Large intestine (tissue), 3 donors: ENCODE measurements around the gene EZH2. TPM values are rescaled to one million over a fixed set of nuclear protein-coding genes. Genes with fewer than 3 reads are reported as not detected.

Experiments used
- DNase-seq, 2 donors: peaks; one replicate each; pipeline versions ENCODE4 v3.0.0 to v3.0.0-alpha.2; 2013
- H3K27ac ChIP-seq: one replicate; pipeline ENCODE4 v1.5.1; 2013; ENCODE audit warnings: low read length
- H3K27me3 ChIP-seq: 2 replicates; pipeline ENCODE4 v1.6.1; 2013; ENCODE audit warnings: low read length; ENCODE audit not compliant: control insufficient read depth, insufficient read depth
- H3K36me3 ChIP-seq: 2 replicates; pipeline ENCODE4 v1.6.1; 2013; ENCODE audit warnings: low read length; ENCODE audit not compliant: control insufficient read depth, insufficient read depth
- H3K4me1 ChIP-seq: one replicate; pipeline ENCODE4 v1.6.1; 2013; ENCODE audit warnings: low read length; ENCODE audit not compliant: control insufficient read depth, insufficient read depth
- H3K4me3 ChIP-seq: one replicate; pipeline ENCODE4 v1.5.1; 2013; ENCODE audit warnings: low read length
- H3K9me3 ChIP-seq: one replicate; pipeline ENCODE4 v1.6.1; 2013; ENCODE audit warnings: mild to moderate bottlenecking, low read depth, low read length, moderate library complexity; ENCODE audit not compliant: control insufficient read depth
- WGBS: methylation state at CpG from one replicate; pipeline ENCODE4 v1.1.5; 2013; ENCODE audit warnings: low lambda C conversion rate; ENCODE audit not compliant: insufficient coverage; 5-methylcytosine and 5-hydroxymethylcytosine counted together
- polyA plus RNA-seq: library from polyadenylated mRNA; unstranded; fragments of 120-200 nt; gene quantifications from one replicate; pipeline ENCODE4 v1.2.1, GENCODE V29; 2013

The EZH2 gene
- polyA plus RNA-seq, 1 donor, result 20.1 TPM

DNA sequence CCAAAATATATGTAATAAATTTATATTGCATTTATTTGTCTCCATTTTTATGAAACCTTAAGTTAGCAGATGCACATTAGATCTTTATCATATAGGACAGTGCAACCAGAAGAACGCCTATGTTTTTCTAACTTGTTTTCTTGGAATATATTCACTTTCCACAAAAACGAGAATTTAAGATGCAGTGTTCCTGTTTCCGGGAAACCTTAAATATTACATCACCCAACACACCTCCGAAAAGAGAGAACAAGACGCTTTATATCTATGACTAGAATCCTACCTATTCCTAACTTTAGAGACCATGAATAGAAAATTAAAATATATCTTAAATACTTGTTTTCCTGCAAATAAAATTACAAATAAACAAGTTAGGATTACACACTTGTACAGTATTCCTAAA is 1.9 kb downstream of the EZH2 start:
- no peaks in the 10 kb centered on the region for H3K27me3 ChIP-seq
- no peak overlapping the region for H3K27ac ChIP-seq
- 50% methylated on average over 3 of the region's 5 CpGs for whole genome bisulfite sequencing
- H3K36me3 ChIP-seq, result no peaks in the 10 kb centered on the region
- DNase-seq, result no peak
- H3K9me3 ChIP-seq, result no peaks in the 10 kb centered on the region
- H3K4me1 ChIP-seq, result peaks cover 2% of the 10 kb centered on the region
- H3K4me3 ChIP-seq, result no peak overlapping the region

DNA sequence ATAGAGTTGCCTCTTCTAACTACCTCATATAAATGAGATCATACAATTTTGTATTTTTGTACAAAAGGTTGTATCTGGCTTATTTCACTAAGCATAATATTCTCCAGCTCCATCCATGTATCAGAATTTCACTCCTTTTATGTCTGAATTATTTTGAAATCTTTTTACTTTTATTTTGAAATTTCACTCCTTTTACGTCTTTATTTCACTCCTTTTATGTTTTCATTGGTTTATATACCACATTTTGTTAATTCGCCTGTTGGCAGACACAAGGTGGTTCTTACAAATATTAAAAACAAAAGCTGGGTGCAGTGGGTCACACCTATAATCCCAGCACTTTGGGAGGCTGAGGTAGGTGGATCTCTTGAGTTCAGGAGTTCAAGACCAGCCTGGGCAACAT is 5.8 kb downstream of the EZH2 start:
- H3K9me3 ChIP-seq, result no peaks in the 10 kb centered on the region
- DNase-seq, result no peak
- 88% methylated on average over 2 of the region's 2 CpGs for WGBS
- H3K27me3 ChIP-seq, result no peaks in the 10 kb centered on the region
- no peaks in the 10 kb centered on the region for H3K36me3 ChIP-seq
- no peaks in the 10 kb centered on the region for H3K4me1 ChIP-seq
- H3K4me3 ChIP-seq, result no peak overlapping the region
- no peak overlapping the region for H3K27ac ChIP-seq

DNA sequence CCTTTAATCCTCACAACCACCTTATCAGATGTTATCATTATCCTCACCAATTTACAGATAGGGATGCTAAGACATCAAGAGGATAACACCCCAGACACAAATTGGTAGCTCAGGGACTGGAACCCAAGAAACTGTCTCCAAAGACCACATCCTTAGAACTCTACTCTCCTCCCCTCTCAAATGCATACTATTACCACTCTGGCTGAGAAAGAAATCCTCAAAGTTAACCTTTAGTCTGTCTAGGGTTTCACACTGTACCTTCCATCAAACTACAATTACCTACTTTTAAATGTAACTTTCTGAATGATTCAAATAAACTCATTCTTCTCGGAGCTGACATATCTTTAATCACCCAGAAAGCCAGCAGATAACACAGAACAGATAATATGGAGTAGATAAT is 6.6 kb downstream of the EZH2 start:
- no peak overlapping the region for H3K27ac ChIP-seq
- H3K36me3 ChIP-seq, result no peaks in the 10 kb centered on the region
- no CpG with 5 or more reads among the region's 1 CpG for WGBS
- H3K4me3 ChIP-seq, result no peak overlapping the region
- no peaks in the 10 kb centered on the region for H3K27me3 ChIP-seq
- no peaks in the 10 kb centered on the region for H3K9me3 ChIP-seq
- no peak for DNase-seq
- H3K4me1 ChIP-seq, result no peaks in the 10 kb centered on the region

DNA sequence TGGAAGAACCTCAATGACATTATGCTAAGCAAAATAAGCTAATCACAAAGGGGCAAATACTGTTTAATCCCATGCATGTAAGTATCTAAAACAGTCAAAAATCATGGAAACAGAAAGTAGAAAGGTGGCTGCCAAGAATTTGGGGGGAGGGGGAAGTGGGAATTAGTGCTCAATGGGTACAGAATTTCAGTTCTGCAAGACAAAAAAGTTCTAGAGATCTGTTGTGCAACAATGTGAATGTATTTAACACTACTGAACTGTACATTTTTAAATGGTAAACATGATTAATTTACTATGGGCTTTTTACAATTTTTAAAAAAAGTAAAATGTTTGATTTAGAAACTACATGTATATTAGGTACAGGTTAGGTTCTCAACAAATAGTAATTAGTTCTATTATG is 11.9 kb downstream of the EZH2 start:
- Histone ChIP-seq H3K36me3 (no peaks in the 10 kb centered on the region), H3K4me3 (no peak overlapping the region), H3K9me3 (no peaks in the 10 kb centered on the region), H3K4me1 (no peaks in the 10 kb centered on the region), H3K27ac (no peak overlapping the region), H3K27me3 (no peaks in the 10 kb centered on the region)
- DNase-seq, result no peak

DNA sequence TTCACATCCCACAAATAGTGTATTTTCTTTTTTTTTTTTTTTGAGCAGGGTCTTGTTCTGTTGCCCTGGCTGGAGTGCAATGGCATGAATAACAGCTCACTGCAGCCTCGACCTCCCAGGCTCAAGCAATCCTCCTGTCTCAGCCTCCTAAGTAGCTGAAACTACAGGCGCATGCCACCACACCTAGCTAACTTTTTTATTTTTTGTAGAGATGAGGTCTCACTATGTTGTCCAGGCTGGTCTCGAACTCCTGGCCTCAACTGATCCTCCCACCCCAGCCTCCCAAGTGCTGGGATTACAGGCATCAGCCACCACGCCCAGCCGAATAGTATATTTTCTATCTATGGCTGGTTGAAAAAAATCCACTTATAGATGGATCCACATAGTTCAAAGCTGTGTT is 12.5 kb downstream of the EZH2 start:
- no peak for DNase-seq
- Histone ChIP-seq H3K27ac (no peak overlapping the region), H3K4me3 (no peak overlapping the region), H3K9me3 (no peaks in the 10 kb centered on the region), H3K27me3 (no peaks in the 10 kb centered on the region), H3K36me3 (no peaks in the 10 kb centered on the region), H3K4me1 (no peaks in the 10 kb centered on the region)
- no CpG with 5 or more reads among the region's 5 CpGs for WGBS

DNA sequence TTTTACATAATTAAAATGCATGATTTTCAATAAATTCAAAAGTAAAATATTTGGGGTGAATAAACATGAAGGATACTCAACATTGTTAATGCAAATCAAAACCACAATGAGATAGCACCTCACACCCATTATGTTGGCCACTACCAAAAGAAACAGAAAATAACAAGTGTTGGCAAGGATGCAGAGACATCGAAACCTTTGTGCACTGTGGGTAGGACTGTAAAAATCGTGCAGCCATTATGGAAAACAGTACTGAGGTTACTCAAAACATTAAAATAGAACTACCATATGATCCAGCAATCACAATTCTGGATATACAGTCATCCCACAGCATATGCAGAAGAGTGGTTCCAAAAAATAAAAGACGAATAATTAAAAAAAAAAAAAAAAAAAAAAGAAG is 13.1 kb downstream of the EZH2 start:
- no peak overlapping the region for H3K4me3 ChIP-seq
- H3K36me3 ChIP-seq, result no peaks in the 10 kb centered on the region
- H3K4me1 ChIP-seq, result no peaks in the 10 kb centered on the region
- 100% methylated on average over 1 of the region's 3 CpGs for WGBS
- no peak for DNase-seq
- no peaks in the 10 kb centered on the region for H3K9me3 ChIP-seq
- H3K27me3 ChIP-seq, result no peaks in the 10 kb centered on the region
- H3K27ac ChIP-seq, result no peak overlapping the region

DNA sequence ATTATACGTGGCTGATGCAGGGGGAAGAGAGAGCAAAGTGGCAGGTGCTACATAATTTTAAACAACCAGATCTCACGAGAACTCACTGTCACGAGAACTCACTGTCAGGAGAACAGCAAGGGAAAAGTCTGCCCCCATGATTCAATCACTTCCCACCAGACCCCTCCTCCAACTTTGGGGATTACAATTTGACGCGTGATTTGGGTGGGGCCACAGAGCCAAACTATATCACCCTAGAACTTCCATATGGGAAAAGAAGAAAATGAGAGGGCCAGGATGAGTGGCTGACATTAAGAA is 15.8 kb downstream of the EZH2 start:
- 60% methylated on average over 2 of the region's 5 CpGs for WGBS
- Histone ChIP-seq H3K27ac (no peak overlapping the region), H3K4me1 (no peaks in the 10 kb centered on the region), H3K9me3 (no peaks in the 10 kb centered on the region), H3K27me3 (no peaks in the 10 kb centered on the region), H3K4me3 (no peak overlapping the region), H3K36me3 (no peaks in the 10 kb centered on the region)
- no peak for DNase-seq

DNA sequence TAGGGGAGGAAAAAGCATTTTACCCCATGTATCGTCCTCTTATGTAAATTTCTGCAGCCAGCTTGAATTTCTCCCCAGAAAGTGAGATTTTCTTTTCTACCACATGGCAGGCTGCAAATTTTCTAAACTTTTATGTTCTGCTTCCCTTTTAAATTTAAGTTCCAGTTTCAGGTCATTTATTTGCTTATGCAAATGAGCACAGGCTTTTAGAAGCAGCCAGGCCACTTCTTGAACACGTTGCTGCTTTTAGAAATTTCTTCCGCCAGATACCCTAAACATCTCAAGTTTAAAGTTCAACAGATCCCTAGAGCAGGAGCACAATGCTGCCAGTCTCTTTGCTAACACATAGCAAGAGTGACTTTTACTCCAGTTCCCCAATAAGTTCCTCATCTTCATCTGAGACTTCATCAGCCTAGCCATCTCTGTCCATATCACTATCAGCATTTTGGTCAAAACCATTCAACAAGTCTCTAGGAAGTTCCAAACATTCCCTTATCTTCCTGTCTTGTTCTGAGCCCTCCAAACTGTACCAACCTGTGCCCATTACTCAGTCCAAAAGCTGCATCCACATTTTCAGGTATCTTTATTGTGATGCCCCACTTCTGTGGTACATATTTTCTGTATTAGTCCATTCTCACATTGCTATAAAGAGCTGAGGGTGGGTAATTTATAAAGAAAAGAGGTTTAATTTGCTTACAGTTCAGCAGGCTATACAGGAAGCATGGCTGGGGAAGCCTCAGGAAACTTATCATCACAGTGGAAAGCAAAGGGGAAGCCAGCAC is 16.3 kb downstream of the EZH2 start:
- H3K27me3 ChIP-seq, result no peaks in the 10 kb centered on the region
- H3K27ac ChIP-seq, result no peak overlapping the region
- WGBS, result no CpG with 5 or more reads among the region's 3 CpGs
- H3K4me3 ChIP-seq, result no peak overlapping the region
- H3K36me3 ChIP-seq, result no peaks in the 10 kb centered on the region
- no peaks in the 10 kb centered on the region for H3K9me3 ChIP-seq
- no peaks in the 10 kb centered on the region for H3K4me1 ChIP-seq
- DNase-seq, result no peak

DNA sequence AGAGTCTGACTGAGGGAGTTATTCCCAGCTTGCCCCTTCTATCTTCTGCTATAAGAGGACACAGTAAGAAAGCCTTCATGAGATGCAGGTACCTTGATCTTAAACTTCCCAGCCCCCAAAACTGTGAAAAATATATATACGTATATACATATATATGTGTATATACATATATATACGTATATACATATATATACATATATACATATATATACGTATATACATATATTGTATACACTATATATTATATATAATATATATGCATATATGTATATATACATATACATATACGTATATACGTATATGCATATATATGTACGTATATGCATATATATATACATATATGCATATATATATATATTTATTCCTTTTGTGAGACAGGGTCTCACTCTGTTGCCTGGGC is 17.7 kb downstream of the EZH2 start:
- WGBS, result no CpG with 5 or more reads among the region's 6 CpGs
- Histone ChIP-seq H3K36me3 (no peaks in the 10 kb centered on the region), H3K27me3 (no peaks in the 10 kb centered on the region), H3K4me3 (no peak overlapping the region), H3K9me3 (no peaks in the 10 kb centered on the region), H3K27ac (no peak overlapping the region), H3K4me1 (no peaks in the 10 kb centered on the region)
- no peak for DNase-seq

DNA sequence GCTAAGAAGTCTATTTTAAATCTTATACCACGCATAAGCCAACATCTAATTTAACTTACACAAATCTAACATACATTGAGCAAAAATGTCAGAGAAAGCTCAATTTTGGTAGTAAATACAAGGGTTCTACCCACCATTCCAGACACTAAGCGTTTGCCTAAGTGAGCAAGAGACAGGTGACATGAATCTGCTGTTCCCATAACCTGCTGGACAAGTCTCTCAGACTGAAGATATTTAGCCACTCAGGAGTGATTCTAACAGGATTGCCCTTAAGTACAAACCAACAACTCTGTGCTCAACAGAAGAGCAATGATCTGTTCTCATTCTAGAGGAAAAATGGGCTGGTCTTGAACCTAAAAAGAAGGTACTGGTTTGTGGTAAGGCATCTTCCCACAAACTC is 18.8 kb downstream of the EZH2 start:
- Histone ChIP-seq H3K9me3 (no peaks in the 10 kb centered on the region), H3K4me3 (no peak overlapping the region), H3K27me3 (no peaks in the 10 kb centered on the region), H3K27ac (no peak overlapping the region), H3K36me3 (no peaks in the 10 kb centered on the region), H3K4me1 (no peaks in the 10 kb centered on the region)
- WGBS, result no CpG with 5 or more reads among the region's 2 CpGs
- DNase-seq, result no peak

DNA sequence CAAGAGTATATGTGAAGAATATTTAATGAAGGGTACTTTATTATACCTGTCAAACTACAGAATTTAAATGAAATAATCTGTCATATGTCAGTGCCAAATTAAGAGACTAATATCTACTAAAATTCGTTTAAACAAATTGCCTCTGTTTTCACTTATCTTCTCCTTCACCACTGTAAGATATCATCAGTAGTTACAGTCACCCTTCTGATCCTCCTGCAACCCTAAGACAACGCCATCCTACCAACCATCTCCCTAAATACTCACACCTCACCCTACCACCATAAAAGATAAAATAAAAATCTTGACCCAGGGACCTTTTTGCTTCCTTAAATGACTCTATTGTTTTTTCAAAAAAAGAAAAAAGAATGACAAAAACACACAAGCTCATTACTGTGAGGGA is 20.8 kb downstream of the EZH2 start:
- no peak overlapping the region for H3K4me3 ChIP-seq

More for the DNA sequence above, 20.8 kb downstream of the EZH2 start:
- Histone ChIP-seq H3K9me3 (no peaks in the 10 kb centered on the region), H3K27me3 (no peaks in the 10 kb centered on the region), H3K4me1 (no peaks in the 10 kb centered on the region), H3K36me3 (no peaks in the 10 kb centered on the region), H3K27ac (no peak overlapping the region)
- no CpG with 5 or more reads among the region's 2 CpGs for WGBS
- no peak for DNase-seq
